Uterus (tissue), 2 donors: ENCODE data around the gene SCN5A.

Experiments used
- CTCF ChIP-seq, 4 experiments: fragments of 200-600 bp in 2 of 4; fragments of 450-650 bp in 2 of 4; sonication (generic) in 2 of 4; IDR thresholded peaks; one replicate each; pipeline ENCODE4 v1.5.1; 2016 to 2019; ENCODE audit warnings: antibody characterized with exemption in 4 of 4, mild to moderate bottlenecking in 2 of 4, moderate library complexity in 1 of 4
- POLR2A ChIP-seq, 2 donors: fragments of 450-650 bp; IDR thresholded peaks; one replicate each; pipeline ENCODE4 v1.6.1; 2016; ENCODE audit warnings: antibody characterized with exemption in 2 of 2, mild to moderate bottlenecking in 1 of 2, moderate library complexity in 1 of 2

DNA sequence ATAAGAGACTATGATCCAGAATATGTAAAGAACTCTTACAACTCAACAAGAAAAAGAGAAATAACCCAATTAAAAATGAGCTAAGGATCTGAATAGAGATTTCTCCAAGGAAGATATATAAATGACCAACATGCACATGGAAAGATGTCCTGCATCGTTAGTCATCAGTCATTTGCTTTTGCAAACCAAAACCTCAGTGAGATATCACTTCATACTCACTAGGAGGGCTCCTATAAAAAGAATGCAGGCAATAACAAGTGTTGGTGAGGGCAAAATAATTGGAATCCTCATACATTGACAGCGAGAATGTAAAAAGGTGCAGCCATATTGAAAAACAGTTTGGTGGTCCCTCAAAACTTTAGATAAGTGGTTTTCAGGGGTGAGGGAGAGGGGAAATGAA, 96.4 kb downstream of the SCN5A start:
- TF ChIP-seq CTCF (IDR thresholded peaks at IDR 0.05) (no peak), POLR2A (IDR thresholded peaks at IDR 0.05) (no peak)
